Nephron (organoid): ENCODE data around the gene COLQ.

Experiments used
- H3K27ac Mint-ChIP-seq, 3 experiments: 2 replicates each; pipeline ENCODE4 v1.8.0; 2020; ENCODE audit warnings: mixed read lengths in 3 of 3, mild to moderate bottlenecking in 2 of 3, moderate library complexity in 1 of 3
- H3K27me3 Mint-ChIP-seq: 2 replicates; pipeline ENCODE4 v1.8.0; 2021; ENCODE audit warnings: low read depth, mild to moderate bottlenecking, moderate library complexity, mixed read lengths
- H3K36me3 Mint-ChIP-seq: 2 replicates; pipeline ENCODE4 v1.8.0; 2020; ENCODE audit warnings: low read depth, mixed read lengths
- H3K4me1 Mint-ChIP-seq: 2 replicates; pipeline ENCODE4 v1.8.0; 2020; ENCODE audit warnings: mixed read lengths
- H3K4me3 Mint-ChIP-seq, 3 experiments: 2 replicates each; pipeline ENCODE4 v1.8.0; 2020; ENCODE audit warnings: mild to moderate bottlenecking in 3 of 3, mixed read lengths in 3 of 3, moderate library complexity in 2 of 3
- H3K9me3 Mint-ChIP-seq: 2 replicates; pipeline ENCODE4 v1.8.0; 2020; ENCODE audit warnings: mixed read lengths
- TF ChIP-seq, protein P1 (sequence below), 3 experiments: fragments of 200-600 bp; sonication (generic); IDR thresholded peaks; one replicate each; pipeline ENCODE4 v1.5.0; 2021; ENCODE audit warnings: antibody characterized with exemption in 3 of 3; ENCODE audit not compliant: unreplicated experiment in 3 of 3

Gene COLQ

DNA sequence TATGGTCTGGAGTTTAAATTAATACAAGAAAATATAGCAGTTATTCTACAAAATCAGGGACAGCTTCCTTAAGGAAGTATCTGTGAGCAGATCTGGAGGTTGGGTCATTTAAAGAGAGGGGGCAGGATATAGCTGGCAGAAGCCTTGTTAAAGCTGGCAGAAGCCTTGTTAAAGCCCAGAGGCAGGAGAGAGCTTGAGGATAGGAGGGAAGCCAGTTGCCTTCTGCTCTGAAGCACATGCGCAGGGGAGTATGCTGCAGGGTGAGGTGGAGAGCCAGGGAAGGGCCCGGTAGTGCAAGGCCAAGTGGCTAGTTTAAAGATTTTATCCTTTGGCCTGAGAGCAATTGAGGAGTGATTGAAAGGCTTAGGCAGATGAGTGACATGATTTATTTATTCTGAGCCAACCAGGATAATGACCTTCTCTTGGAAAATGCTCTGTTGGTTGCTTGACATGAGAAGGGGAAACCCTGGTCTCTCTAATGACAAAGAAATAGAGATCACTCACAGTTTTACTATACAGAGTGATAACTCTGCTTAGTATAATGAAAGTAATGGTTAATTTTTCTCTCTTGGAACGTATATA is 90.2 kb downstream of the COLQ start:
- H3K36me3 Mint-ChIP-seq, result peaks cover 30% of the 10 kb centered on the region
- no peak overlapping the region for H3K4me3 Mint-ChIP-seq
- no peak overlapping the region for H3K27ac Mint-ChIP-seq
- TF ChIP-seq, protein P1, sequence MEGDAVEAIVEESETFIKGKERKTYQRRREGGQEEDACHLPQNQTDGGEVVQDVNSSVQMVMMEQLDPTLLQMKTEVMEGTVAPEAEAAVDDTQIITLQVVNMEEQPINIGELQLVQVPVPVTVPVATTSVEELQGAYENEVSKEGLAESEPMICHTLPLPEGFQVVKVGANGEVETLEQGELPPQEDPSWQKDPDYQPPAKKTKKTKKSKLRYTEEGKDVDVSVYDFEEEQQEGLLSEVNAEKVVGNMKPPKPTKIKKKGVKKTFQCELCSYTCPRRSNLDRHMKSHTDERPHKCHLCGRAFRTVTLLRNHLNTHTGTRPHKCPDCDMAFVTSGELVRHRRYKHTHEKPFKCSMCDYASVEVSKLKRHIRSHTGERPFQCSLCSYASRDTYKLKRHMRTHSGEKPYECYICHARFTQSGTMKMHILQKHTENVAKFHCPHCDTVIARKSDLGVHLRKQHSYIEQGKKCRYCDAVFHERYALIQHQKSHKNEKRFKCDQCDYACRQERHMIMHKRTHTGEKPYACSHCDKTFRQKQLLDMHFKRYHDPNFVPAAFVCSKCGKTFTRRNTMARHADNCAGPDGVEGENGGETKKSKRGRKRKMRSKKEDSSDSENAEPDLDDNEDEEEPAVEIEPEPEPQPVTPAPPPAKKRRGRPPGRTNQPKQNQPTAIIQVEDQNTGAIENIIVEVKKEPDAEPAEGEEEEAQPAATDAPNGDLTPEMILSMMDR (IDR thresholded peaks at IDR 0.05; ENCODE audit: unreplicated experiment in 3 of 3), result no peak
- H3K9me3 Mint-ChIP-seq, result no peaks in the 10 kb centered on the region
- H3K4me1 Mint-ChIP-seq, result peaks cover 23% of the 10 kb centered on the region
- no peaks in the 10 kb centered on the region for H3K27me3 Mint-ChIP-seq

DNA sequence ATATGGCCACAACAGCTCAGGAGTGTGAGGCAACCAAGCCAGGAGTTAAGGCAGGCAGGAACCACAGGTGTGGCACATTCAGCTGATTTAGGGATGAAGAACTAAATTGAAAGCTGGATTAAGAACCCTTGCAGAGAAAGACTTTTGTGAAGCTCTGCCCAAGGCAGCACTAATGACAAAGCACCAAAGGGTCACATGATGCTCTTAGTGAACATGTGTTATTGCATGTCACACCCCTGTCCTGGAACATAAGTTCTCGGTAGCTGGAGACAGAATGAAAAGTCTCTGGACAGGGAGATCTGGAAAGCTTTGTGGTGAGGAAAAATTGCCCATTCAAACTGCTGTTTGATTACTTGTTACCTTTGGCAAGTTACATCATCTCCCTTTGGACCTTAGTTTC is 90.9 kb downstream of the COLQ start:
- TF ChIP-seq, protein P1 (IDR thresholded peaks at IDR 0.05; ENCODE audit: unreplicated experiment in 3 of 3), result no peak
- H3K27me3 Mint-ChIP-seq, result no peaks in the 10 kb centered on the region

DNA sequence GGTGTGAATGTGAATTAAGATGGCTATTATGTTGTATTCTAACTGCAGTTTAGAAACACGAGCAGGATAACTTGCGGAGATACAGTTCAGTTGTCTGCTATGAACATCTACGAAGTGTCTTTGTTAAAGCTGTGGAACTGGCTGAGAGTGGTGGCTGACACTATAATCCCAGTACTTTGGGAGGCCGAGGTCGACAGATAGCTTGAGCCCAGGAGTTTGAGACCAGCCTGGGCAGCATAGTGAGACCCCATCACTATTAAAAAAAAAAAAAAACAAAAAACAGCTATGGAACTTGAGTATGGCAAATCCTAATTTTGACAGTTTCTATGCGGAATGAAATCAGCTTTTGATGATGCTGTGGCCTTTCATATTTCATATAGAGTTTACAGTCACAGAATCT is 92.4 kb downstream of the COLQ start:
- peaks cover 26% of the 10 kb centered on the region for H3K36me3 Mint-ChIP-seq
- no peak overlapping the region for H3K27ac Mint-ChIP-seq
- H3K9me3 Mint-ChIP-seq, result no peaks in the 10 kb centered on the region
- H3K4me1 Mint-ChIP-seq, result peaks cover 37% of the 10 kb centered on the region
- TF ChIP-seq, protein P1 (IDR thresholded peaks at IDR 0.05; ENCODE audit: unreplicated experiment in 3 of 3), result no peak
- peak overlapping the region; percentile 98 to 100 (median 99) for H3K4me3 Mint-ChIP-seq
- H3K27me3 Mint-ChIP-seq, result no peaks in the 10 kb centered on the region

More for the DNA sequence above, 90.9 kb downstream of the COLQ start:
- Mint-ChIP-seq H3K9me3 (no peaks in the 10 kb centered on the region), H3K36me3 (peaks cover 30% of the 10 kb centered on the region), H3K27ac (no peak overlapping the region), H3K4me3 (peak overlapping the region in 2 of 3 experiments; percentile 48 to 59), H3K4me1 (peaks cover 30% of the 10 kb centered on the region)

DNA sequence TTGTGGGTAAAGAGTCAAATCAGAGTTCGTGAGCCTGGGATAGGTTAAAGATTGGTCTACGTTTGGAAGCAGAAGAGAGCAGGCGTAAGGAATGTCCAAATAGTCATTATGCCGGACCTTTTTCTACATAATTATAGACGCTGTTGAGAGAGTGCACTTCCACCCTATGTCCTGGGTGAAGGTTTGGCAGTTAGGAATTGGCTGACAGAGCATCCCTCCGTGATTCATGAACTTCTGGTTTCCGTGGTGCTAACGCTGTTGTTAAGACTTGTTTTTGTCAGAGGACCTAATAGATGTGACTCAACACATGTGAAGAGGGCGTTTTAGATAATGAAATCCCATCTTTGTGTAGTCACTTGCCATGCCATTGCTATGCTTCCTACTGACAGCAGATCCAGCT is 93.0 kb downstream of the COLQ start:
- H3K36me3 Mint-ChIP-seq, result peaks cover 25% of the 10 kb centered on the region
- no peaks in the 10 kb centered on the region for H3K27me3 Mint-ChIP-seq
- TF ChIP-seq, protein P1 (IDR thresholded peaks at IDR 0.05; ENCODE audit: unreplicated experiment in 3 of 3), result no peak
- H3K27ac Mint-ChIP-seq, result peak overlapping the region; percentile 81 to 98 (median 95)
- peaks cover 37% of the 10 kb centered on the region for H3K4me1 Mint-ChIP-seq
- peak overlapping the region; percentile 98 to 100 (median 99) for H3K4me3 Mint-ChIP-seq
- H3K9me3 Mint-ChIP-seq, result no peaks in the 10 kb centered on the region

DNA sequence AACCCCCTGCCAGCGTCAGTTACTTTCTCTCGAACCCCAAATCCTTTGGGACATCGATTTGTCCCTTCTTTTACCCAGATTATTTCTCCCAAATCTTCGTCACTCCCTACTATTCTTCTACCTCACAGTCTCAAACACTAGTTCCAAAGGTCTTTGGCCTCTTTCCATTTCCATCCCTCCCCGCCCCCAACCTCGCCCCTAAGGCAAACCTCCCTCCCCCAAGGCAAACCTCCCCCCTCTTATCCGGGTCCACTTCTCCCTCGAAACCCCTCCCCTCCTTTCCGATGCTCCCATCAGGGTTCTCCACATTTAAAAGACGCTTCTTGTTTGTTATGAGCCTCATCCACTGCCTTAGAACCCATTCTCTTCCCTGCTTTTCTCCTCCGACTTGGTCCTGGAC is 93.5 kb downstream of the COLQ start:
- Mint-ChIP-seq H3K4me1 (peaks cover 37% of the 10 kb centered on the region), H3K27ac (peak overlapping the region; percentile 81 to 98 (median 95)), H3K36me3 (peaks cover 21% of the 10 kb centered on the region)

More for the DNA sequence above, 93.5 kb downstream of the COLQ start:
- H3K9me3 Mint-ChIP-seq, result no peaks in the 10 kb centered on the region
- peak overlapping the region; percentile 98 to 100 (median 99) for H3K4me3 Mint-ChIP-seq
- TF ChIP-seq, protein P1 (IDR thresholded peaks at IDR 0.05; ENCODE audit: unreplicated experiment in 3 of 3), result no peak
- H3K27me3 Mint-ChIP-seq, result no peaks in the 10 kb centered on the region
